ENCODE results near the gene ILK. TPM values are rescaled to one million over a fixed set of nuclear protein-coding genes. Genes with fewer than 3 reads are reported as not detected.

ILK gene
- total and polyA plus RNA-seq, 2 of the 13 experiments (the other 11 are each of a cell fraction or from before 2014, with no cell fraction given), result 70.3 to 108 TPM

GRCh38 chr11:6612213-6613041, 8.9 kb downstream of the ILK start, which contains the start of gene TAF10 (continued):
- TF ChIP-seq TFE3 (CRISPR knock-in tag; IDR thresholded peaks at IDR 0.05), result peak; percentile 30; the same call in 1 of the 2 replicates
- TF ChIP-seq SMAD9 (CRISPR knock-in tag; IDR thresholded peaks at IDR 0.05), result peak; percentile 64; the same call in 1 of the 2 replicates
- no peak; the same call in none of the 2 replicates for TF ChIP-seq ISL2 (CRISPR knock-in tag; IDR thresholded peaks at IDR 0.05)
- TF ChIP-seq IKZF4 (CRISPR knock-in tag; IDR thresholded peaks at IDR 0.05; ENCODE audit: borderline replicate concordance, low read depth, not compliant biosample characterization), result no peak
- TF ChIP-seq ZNF780A (CRISPR knock-in tag; IDR thresholded peaks at IDR 0.05), result no peak
- no peak for TF ChIP-seq BCL3 (CRISPR knock-in tag; IDR thresholded peaks at IDR 0.05)
- 0 out of 2 replicates have a peak, but pooled peaks have one; percentile 52 for TF ChIP-seq ZNF879 (CRISPR knock-in tag; IDR thresholded peaks at IDR 0.05)
- no peak for TF ChIP-seq ZNF530 (CRISPR knock-in tag; IDR thresholded peaks at IDR 0.05; ENCODE audit: low read depth)
- TF ChIP-seq ZNF34 (CRISPR knock-in tag; IDR thresholded peaks at IDR 0.05; ENCODE audit: borderline replicate concordance), result peak; percentile 44; the same call in 1 of the 2 replicates
- peak; percentile 90 for TF ChIP-seq ZSCAN31 (CRISPR knock-in tag; IDR thresholded peaks at IDR 0.05; ENCODE audit: low read depth)
- TF ChIP-seq ZNF772 (CRISPR knock-in tag; IDR thresholded peaks at IDR 0.05), result peak; percentile 84; the same call in 1 of the 2 replicates
- TF ChIP-seq HCFC1 (IDR thresholded peaks at IDR 0.05; ENCODE audit: low read depth, low read length), result no peak
- TF ChIP-seq MEF2D (CRISPR knock-in tag; IDR thresholded peaks at IDR 0.05), result peak; percentile 85
- TF ChIP-seq SP4 (CRISPR knock-in tag; IDR thresholded peaks at IDR 0.05), result peak; percentile 64
- TF ChIP-seq, protein P1, sequence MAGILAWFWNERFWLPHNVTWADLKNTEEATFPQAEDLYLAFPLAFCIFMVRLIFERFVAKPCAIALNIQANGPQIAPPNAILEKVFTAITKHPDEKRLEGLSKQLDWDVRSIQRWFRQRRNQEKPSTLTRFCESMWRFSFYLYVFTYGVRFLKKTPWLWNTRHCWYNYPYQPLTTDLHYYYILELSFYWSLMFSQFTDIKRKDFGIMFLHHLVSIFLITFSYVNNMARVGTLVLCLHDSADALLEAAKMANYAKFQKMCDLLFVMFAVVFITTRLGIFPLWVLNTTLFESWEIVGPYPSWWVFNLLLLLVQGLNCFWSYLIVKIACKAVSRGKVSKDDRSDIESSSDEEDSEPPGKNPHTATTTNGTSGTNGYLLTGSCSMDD (CRISPR knock-in tag; IDR thresholded peaks at IDR 0.05), result no peak
- peak; percentile 60; the same call in 1 of the 2 replicates for TF ChIP-seq POLR2AphosphoS2 (IDR thresholded peaks at IDR 0.05; ENCODE audit: low read depth, low read length)
- TF ChIP-seq RNF2 (conservative IDR thresholded peaks at IDR 0.05; ENCODE audit: low read depth), result peak; percentile 74; the same call in 1 of the 2 replicates
- TF ChIP-seq, protein P2, sequence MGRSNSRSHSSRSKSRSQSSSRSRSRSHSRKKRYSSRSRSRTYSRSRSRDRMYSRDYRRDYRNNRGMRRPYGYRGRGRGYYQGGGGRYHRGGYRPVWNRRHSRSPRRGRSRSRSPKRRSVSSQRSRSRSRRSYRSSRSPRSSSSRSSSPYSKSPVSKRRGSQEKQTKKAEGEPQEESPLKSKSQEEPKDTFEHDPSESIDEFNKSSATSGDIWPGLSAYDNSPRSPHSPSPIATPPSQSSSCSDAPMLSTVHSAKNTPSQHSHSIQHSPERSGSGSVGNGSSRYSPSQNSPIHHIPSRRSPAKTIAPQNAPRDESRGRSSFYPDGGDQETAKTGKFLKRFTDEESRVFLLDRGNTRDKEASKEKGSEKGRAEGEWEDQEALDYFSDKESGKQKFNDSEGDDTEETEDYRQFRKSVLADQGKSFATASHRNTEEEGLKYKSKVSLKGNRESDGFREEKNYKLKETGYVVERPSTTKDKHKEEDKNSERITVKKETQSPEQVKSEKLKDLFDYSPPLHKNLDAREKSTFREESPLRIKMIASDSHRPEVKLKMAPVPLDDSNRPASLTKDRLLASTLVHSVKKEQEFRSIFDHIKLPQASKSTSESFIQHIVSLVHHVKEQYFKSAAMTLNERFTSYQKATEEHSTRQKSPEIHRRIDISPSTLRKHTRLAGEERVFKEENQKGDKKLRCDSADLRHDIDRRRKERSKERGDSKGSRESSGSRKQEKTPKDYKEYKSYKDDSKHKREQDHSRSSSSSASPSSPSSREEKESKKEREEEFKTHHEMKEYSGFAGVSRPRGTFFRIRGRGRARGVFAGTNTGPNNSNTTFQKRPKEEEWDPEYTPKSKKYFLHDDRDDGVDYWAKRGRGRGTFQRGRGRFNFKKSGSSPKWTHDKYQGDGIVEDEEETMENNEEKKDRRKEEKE (IDR thresholded peaks at IDR 0.05), result no peak
- TF ChIP-seq SNAPC2 (CRISPR knock-in tag; IDR thresholded peaks at IDR 0.05), result peak; percentile 91
- TF ChIP-seq, protein P3, sequence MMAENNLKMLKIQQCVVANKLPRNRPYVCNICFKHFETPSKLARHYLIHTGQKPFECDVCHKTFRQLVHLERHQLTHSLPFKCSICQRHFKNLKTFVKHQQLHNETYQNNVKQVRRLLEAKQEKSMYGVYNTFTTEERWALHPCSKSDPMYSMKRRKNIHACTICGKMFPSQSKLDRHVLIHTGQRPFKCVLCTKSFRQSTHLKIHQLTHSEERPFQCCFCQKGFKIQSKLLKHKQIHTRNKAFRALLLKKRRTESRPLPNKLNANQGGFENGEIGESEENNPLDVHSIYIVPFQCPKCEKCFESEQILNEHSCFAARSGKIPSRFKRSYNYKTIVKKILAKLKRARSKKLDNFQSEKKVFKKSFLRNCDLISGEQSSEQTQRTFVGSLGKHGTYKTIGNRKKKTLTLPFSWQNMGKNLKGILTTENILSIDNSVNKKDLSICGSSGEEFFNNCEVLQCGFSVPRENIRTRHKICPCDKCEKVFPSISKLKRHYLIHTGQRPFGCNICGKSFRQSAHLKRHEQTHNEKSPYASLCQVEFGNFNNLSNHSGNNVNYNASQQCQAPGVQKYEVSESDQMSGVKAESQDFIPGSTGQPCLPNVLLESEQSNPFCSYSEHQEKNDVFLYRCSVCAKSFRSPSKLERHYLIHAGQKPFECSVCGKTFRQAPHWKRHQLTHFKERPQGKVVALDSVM (CRISPR knock-in tag; IDR thresholded peaks at IDR 0.05), result peak; percentile 52; the same call in 1 of the 2 replicates
- no peak for TF ChIP-seq ZBTB7B (CRISPR knock-in tag; IDR thresholded peaks at IDR 0.05)
